CD4-positive, alpha-beta T cell treated with Interleukin-2 at 100 ng/mL for 4 hours (primary cell): Measurements from ENCODE around the gene PCP4L1.
"Not testable (repeated sequence)": the region's sequence is repeated elsewhere in the genome, so short reads cannot be mapped to it uniquely, and the experiment has no call there.

Experiments used
- DNase-seq: peaks from one replicate; pipeline ENCODE4 v3.0.0-alpha.2; 2020; ENCODE audit warnings: low spot score

PCP4L1 gene

GRCh38 chr1:161228032-161228431 lies 30.5 kb upstream of the PCP4L1 start:
- DNase-seq = no peak

GRCh38 chr1:161229896-161230295 lies 28.6 kb upstream of the PCP4L1 start:
- no peak for DNase-seq

GRCh38 chr1:161230762-161231161 lies 27.8 kb upstream of the PCP4L1 start:
- DNase-seq = no peak

GRCh38 chr1:161233102-161233501 lies 25.4 kb upstream of the PCP4L1 start:
- DNase-seq = no peak

- DNase-seq = no peak
Observed at GRCh38 chr1:161235957-161236775, 22.4 kb upstream of the PCP4L1 start.

GRCh38 chr1:161238039-161238473 lies 20.5 kb upstream of the PCP4L1 start, which contains the start of gene NR1I3:
TSS of gene NR1I3 (minus strand) at chr1:161238203. CDS start at chr1:161236565, 1,638 bp downstream.
- DNase-seq = no peak

- DNase-seq = no peak
Observed at GRCh38 chr1:161241682-161242081, 16.9 kb upstream of the PCP4L1 start.

- no peak for DNase-seq
Observed at GRCh38 chr1:161242313-161242712, 16.2 kb upstream of the PCP4L1 start.

- no peak for DNase-seq
Observed at GRCh38 chr1:161244888-161245287, 13.7 kb upstream of the PCP4L1 start.

- not testable (repeated sequence) for DNase-seq
Observed at GRCh38 chr1:161250100-161250499, 8.4 kb upstream of the PCP4L1 start.

- DNase-seq = no peak
Observed at GRCh38 chr1:161250829-161251228, 7.7 kb upstream of the PCP4L1 start.

- no peak for DNase-seq
Observed at GRCh38 chr1:161251579-161251978, 7.0 kb upstream of the PCP4L1 start.

GRCh38 chr1:161255302-161255701 lies 3.2 kb upstream of the PCP4L1 start:
- not testable (repeated sequence) for DNase-seq

GRCh38 chr1:161255955-161256520 lies 2.5 kb upstream of the PCP4L1 start:
- DNase-seq = not testable (repeated sequence)

- not testable (repeated sequence) for DNase-seq
Observed at GRCh38 chr1:161257109-161257508, 1.4 kb upstream of the PCP4L1 start.

- DNase-seq = no peak
Observed at GRCh38 chr1:161259345-161259702, 779 bp downstream of the PCP4L1 start.

- no peak for DNase-seq
Observed at GRCh38 chr1:161259765-161260164, 1.2 kb downstream of the PCP4L1 start.

- DNase-seq = no peak
Observed at GRCh38 chr1:161260376-161261260, 2.1 kb downstream of the PCP4L1 start.

GRCh38 chr1:161261261-161262235 lies 3.0 kb downstream of the PCP4L1 start:
- no peak for DNase-seq

- DNase-seq = no peak
Observed at GRCh38 chr1:161265305-161265704, 6.8 kb downstream of the PCP4L1 start.

GRCh38 chr1:161266202-161266601 lies 7.7 kb downstream of the PCP4L1 start:
- no peak for DNase-seq
